BJ (cell line): ENCODE data around the gene FAM83C. TPM values are rescaled to one million over a fixed set of nuclear protein-coding genes. Genes with fewer than 3 reads are reported as not detected.

Experiments
- CTCF ChIA-PET: fragments of 350-600 bp; formaldehyde crosslinking; extraction: SDS; loops from one replicate; lab custom pipeline; 2021; ENCODE audit warnings: antibody characterized with exemption, inconsistent platforms; lab: Yijun Ruan, JAX
- POLR2A ChIA-PET: fragments of 300-600 bp; sonication (Branson Sonifier 250); formaldehyde crosslinking; extraction: SDS; loops from one replicate; lab custom pipeline; 2021; ENCODE audit warnings: antibody characterized with exemption; lab: Charles Lee
- DNase-seq: peaks from one replicate; pipeline ENCODE4 v3.0.0-alpha.2; 2011; ENCODE audit warnings: low read depth
- H3K27me3 ChIP-seq: 2 replicates; pipeline ENCODE4 v1.6.0; 2011; ENCODE audit warnings: low read length; ENCODE audit not compliant: control insufficient read depth, insufficient read depth
- H3K36me3 ChIP-seq: 2 replicates; pipeline ENCODE4 v1.5.1; 2011; ENCODE audit warnings: low read length; ENCODE audit not compliant: control insufficient read depth, insufficient read depth
- H3K4me3 ChIP-seq: 2 replicates; pipeline ENCODE4 v1.5.1; 2011; ENCODE audit warnings: low read depth, mild to moderate bottlenecking, control low read depth, low read length
- CTCF ChIP-seq: IDR thresholded peaks from 2 replicates; pipeline ENCODE4 v1.5.1; 2011; ENCODE audit warnings: low read depth, mild to moderate bottlenecking, control low read depth, inconsistent platforms, low read length, moderate library complexity; ENCODE audit not compliant: insufficient read depth
- polyA plus RNA-seq: library from polyadenylated mRNA; depleted of rRNA; stranded (reverse); fragments of >200 nt; gene quantifications from 2 replicates; pipeline ENCODE4 v1.2.3, GENCODE V29; 2011

FAM83C gene
- polyA plus RNA-seq, 1 experiment: not detected

GRCh38 chr20:35334311-35335101, 42.3 kb upstream of the FAM83C start:
- POLR2A ChIA-PET: no interaction called here
- no peak for DNase-seq

GRCh38 chr20:35333606-35334005, 41.4 kb upstream of the FAM83C start:
- ChIA-PET CTCF (interaction anchor here (1.6 kb wide), 2 partner anchors 11 to 106 kb away, joined by 3 to 4 read pairs; no protein-coding TSS in a partner anchor), POLR2A (no interaction called here)
- Histone ChIP-seq H3K36me3 (no peaks in the 10 kb centered on the region), H3K4me3 (no peak overlapping the region), H3K27me3 (no peaks in the 10 kb centered on the region)
- no peak for DNase-seq
- no peak for TF ChIP-seq CTCF

More at GRCh38 chr20:35334311-35335101, 42.3 kb upstream of the FAM83C start:
- TF ChIP-seq CTCF: no peak
- no peaks in the 10 kb centered on the region for H3K36me3 ChIP-seq
- no peaks in the 10 kb centered on the region for H3K27me3 ChIP-seq
- CTCF ChIA-PET: interaction anchor here (1.6 kb wide), 2 partner anchors 12 to 105 kb away, joined by 3 to 4 read pairs; no protein-coding TSS in a partner anchor
- H3K4me3 ChIP-seq: no peak overlapping the region

GRCh38 chr20:35332540-35333200, 40.4 kb upstream of the FAM83C start:
- Histone ChIP-seq H3K36me3 (no peaks in the 10 kb centered on the region), H3K4me3 (no peak overlapping the region), H3K27me3 (no peaks in the 10 kb centered on the region)
- ChIA-PET CTCF (interaction anchor here (0.8 to 1.2 kb wide), 2 partner anchors 9 to 25 kb away, joined by 3 to 4 read pairs; no protein-coding TSS in a partner anchor), POLR2A (no interaction called here)
- DNase-seq: no peak
- no peak for TF ChIP-seq CTCF

DNA sequence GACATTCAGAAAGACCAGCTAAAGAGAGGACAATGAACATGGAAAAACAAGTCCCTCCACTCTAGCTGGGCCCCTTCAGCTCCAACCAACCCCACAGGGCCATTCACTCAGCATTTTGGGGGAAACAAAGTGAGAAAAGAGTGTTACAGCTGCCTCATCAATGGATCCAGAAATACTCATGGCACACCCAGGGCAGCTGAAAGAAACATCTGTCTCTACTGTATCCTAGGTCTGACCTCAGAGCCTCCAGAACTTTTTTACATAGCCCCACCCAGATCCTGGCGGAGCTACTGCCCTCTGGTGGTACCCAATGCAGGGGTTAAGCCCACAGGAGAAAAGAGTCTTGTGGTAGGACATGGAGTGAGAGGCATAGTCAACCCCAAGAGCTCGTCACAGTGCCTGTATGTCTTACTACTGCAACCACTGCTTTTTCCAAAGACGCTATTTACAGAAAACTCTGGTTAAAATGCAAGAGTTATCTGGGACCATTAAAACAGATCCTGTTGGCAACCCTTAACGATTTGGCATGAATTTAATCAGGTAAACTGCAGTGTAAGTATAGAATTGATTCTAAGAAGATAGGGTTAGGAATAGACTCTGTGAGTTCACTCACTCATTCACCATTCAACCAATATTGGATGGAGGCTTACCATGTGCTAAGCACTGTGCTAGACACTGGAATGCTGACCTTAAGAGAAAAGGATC, 37.4 kb upstream of the FAM83C start:
- ChIA-PET CTCF (interaction anchor here (0.7 to 1.7 kb wide), 8 partner anchors 8 to 125 kb away, joined by 3 to 5 read pairs (median 4); no protein-coding TSS in a partner anchor), POLR2A (no interaction called here)
- Histone ChIP-seq H3K4me3 (no peak overlapping the region), H3K27me3 (no peaks in the 10 kb centered on the region), H3K36me3 (no peaks in the 10 kb centered on the region)
- no peak for DNase-seq
- TF ChIP-seq CTCF: peak; percentile 49
